WERI-Rb-1 (cell line): ENCODE measurements around the gene SLC25A1.

Source experiments
- DNase-seq: peaks from one replicate; pipeline ENCODE4 v3.0.0-alpha.2; 2020
- H3K27ac ChIP-seq: fragments of 250-450 bp; sonication (Bioruptor Pico); 2 replicates; pipeline ENCODE4 v1.5.1; 2020; ENCODE audit warnings: mild to moderate bottlenecking, moderate library complexity
- H3K27me3 ChIP-seq: fragments of 250-450 bp; sonication (Bioruptor Pico); 2 replicates; pipeline ENCODE4 v1.5.1; 2021; ENCODE audit warnings: mild to moderate bottlenecking, low read depth, moderate library complexity; ENCODE audit not compliant: insufficient read depth, severe bottlenecking
- H3K36me3 ChIP-seq: fragments of 250-450 bp; sonication (Bioruptor Pico); 2 replicates; pipeline ENCODE4 v1.5.1; 2020; ENCODE audit warnings: mild to moderate bottlenecking, moderate library complexity
- H3K4me3 ChIP-seq: 2 replicates; pipeline ENCODE4 v1.5.1; 2011; ENCODE audit warnings: low read depth, mild to moderate bottlenecking, control low read depth, low read length
- H3K9me3 ChIP-seq: fragments of 250-450 bp; sonication (Bioruptor Pico); 2 replicates; pipeline ENCODE4 v1.5.1; 2021; ENCODE audit warnings: mild to moderate bottlenecking, moderate library complexity; ENCODE audit not compliant: severe bottlenecking
- TF ChIP-seq, protein P1 (sequence below): IDR thresholded peaks from 2 replicates; pipeline ENCODE4 v1.5.1; 2011; ENCODE audit warnings: low read depth, mild to moderate bottlenecking, control low read depth, inconsistent platforms, low read length

Gene SLC25A1

DNA sequence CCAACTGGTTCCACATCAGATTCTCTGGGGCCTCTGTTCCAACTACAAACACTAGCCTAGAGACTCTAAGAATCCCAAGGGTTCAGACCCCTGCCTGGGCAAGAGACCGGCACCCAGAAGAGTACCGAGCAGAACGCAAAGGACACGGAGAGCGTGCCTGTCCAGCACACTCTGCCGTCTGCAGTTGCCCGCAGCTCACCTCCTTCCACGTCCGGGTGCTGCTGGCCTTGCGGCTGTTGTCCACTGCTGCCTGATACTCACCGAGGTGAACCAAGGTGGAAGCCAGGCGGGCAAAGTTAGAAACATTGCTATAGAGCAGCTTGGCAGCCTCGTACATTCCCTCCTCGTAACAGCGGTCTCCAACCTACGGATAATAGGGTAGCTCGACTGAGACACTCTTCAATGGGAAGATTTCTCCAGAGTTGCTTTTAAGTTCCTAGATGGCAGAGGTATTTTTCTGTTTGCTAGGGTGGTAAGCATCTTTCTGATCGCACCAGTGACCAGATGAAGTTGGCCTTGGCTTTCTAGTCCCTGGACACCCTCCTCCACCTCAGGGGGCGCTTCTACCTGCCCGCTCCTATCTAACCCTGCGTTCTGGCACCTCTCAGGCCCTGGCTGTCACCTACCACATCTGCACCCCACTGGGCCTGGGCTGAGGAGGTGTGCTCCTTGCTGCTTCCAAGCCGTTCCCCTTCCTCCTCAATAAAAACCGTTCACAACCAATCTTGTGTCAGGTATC lies 22.8 kb upstream of the SLC25A1 start:
- H3K36me3 ChIP-seq = no peaks in the 10 kb centered on the region
- DNase-seq = no peak
- H3K4me3 ChIP-seq = no peak overlapping the region
- H3K27ac ChIP-seq = no peak overlapping the region
- H3K27me3 ChIP-seq = no peaks in the 10 kb centered on the region
- TF ChIP-seq, protein P1, sequence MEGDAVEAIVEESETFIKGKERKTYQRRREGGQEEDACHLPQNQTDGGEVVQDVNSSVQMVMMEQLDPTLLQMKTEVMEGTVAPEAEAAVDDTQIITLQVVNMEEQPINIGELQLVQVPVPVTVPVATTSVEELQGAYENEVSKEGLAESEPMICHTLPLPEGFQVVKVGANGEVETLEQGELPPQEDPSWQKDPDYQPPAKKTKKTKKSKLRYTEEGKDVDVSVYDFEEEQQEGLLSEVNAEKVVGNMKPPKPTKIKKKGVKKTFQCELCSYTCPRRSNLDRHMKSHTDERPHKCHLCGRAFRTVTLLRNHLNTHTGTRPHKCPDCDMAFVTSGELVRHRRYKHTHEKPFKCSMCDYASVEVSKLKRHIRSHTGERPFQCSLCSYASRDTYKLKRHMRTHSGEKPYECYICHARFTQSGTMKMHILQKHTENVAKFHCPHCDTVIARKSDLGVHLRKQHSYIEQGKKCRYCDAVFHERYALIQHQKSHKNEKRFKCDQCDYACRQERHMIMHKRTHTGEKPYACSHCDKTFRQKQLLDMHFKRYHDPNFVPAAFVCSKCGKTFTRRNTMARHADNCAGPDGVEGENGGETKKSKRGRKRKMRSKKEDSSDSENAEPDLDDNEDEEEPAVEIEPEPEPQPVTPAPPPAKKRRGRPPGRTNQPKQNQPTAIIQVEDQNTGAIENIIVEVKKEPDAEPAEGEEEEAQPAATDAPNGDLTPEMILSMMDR = no peak
- no peaks in the 10 kb centered on the region for H3K9me3 ChIP-seq

DNA sequence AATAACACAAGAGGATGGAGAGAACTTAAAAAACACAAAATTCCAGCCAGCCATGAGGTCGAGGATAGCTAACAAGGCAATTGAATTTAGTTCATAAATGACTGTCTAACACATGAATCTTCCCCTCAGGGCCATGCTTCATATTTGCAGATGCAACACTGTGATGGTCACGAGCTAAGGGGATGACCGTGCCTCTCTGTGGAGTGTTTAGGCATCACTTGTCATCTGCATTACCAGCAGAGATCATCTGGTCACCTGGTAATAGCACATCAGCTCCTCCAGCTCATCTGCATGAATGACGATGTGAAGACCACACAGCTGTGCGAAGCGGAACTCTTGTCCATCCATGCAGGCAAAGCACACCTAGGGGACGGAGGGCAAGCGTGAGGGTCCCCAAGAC lies 20.9 kb upstream of the SLC25A1 start:
- no peak for DNase-seq
- Histone ChIP-seq H3K27me3 (no peaks in the 10 kb centered on the region), H3K27ac (no peak overlapping the region), H3K36me3 (no peaks in the 10 kb centered on the region), H3K4me3 (no peak overlapping the region), H3K9me3 (no peaks in the 10 kb centered on the region)
- TF ChIP-seq, protein P1 = no peak

DNA sequence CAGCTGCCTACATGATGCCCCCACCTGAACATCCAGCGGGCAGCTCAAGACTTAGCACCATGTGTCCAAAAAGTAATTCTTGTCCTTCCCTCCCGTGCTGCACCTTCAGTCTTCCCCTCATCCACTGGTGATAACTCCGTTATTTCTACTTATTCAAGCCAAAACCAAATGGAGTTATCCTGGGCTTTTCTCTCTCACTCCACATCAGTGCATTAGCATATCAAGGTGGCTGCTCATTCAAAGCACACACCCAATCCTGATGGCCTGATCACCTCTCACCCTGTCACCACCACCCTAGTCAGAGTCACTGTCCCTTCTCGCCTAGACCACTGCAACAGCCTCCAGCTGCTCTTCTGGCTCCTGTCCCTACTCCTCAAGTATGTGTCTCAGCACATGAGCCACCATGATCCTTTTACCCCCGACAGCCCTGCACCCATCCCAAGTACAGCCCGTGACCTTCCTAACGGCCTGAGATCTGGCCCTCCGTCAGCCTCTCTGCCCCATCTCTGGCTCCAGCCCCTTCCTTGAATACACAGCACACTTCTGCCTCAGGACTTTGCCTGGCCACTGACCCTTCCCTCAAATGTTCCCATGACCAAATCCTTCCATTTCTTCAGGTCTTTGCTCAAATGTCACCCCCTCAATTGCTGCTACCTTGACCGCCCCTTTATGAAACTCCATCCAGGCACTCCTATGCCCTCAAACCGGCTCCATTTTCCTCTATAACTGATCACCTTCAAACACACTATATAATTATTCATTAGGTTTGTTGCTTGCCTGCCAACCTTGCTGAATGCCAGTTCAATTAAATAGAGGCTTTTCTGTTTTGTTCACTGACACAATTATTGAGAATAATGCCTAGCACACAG lies 19.7 kb upstream of the SLC25A1 start:
- TF ChIP-seq, protein P1 = no peak
- no peaks in the 10 kb centered on the region for H3K27me3 ChIP-seq
- no peak for DNase-seq
- H3K27ac ChIP-seq = no peak overlapping the region
- H3K9me3 ChIP-seq = no peaks in the 10 kb centered on the region
- H3K4me3 ChIP-seq = no peak overlapping the region
- peaks cover 6% of the 10 kb centered on the region; the same call in 1 of the 2 replicates for H3K36me3 ChIP-seq

DNA sequence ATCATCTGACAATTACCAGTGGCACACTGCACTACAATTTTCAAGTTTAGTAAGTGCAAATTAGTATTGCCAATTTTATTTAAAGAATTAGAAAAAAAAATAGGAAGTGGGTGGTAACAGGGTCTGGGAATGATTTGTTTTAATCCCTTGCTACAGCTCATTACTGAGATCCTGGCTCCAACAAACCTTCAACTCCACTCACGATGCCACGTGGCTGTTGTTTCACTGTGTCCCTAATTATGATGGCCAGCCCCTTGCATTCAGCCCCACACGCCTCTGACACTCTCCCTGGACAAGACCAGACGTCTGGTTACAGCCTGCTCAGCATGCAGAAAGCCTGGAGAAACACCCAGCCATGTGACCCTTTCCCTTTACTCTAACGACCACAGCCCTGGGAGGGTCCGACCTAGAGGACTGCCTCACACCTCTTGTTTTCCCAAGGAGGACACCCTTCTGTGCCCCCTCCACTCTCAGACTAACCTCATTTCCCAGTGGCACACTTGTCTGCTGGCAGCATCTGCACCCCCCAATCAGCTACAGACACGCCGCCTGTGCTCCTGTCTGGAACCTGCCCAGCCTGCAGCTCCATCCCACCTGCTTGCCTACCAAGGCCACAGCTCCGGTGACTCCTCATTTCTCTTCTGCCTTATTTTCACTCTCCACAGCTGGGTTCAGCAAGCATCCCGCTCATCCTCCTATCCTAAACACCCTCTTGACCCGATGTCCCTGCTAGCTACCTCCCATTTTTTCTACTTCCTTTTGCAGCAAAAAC lies 18.5 kb upstream of the SLC25A1 start:
- peaks cover 6% of the 10 kb centered on the region; the same call in 1 of the 2 replicates for H3K36me3 ChIP-seq
- H3K9me3 ChIP-seq = no peaks in the 10 kb centered on the region
- TF ChIP-seq, protein P1 = no peak
- no peak for DNase-seq
- no peaks in the 10 kb centered on the region for H3K27me3 ChIP-seq
- no peak overlapping the region for H3K27ac ChIP-seq
- H3K4me3 ChIP-seq = no peak overlapping the region

DNA sequence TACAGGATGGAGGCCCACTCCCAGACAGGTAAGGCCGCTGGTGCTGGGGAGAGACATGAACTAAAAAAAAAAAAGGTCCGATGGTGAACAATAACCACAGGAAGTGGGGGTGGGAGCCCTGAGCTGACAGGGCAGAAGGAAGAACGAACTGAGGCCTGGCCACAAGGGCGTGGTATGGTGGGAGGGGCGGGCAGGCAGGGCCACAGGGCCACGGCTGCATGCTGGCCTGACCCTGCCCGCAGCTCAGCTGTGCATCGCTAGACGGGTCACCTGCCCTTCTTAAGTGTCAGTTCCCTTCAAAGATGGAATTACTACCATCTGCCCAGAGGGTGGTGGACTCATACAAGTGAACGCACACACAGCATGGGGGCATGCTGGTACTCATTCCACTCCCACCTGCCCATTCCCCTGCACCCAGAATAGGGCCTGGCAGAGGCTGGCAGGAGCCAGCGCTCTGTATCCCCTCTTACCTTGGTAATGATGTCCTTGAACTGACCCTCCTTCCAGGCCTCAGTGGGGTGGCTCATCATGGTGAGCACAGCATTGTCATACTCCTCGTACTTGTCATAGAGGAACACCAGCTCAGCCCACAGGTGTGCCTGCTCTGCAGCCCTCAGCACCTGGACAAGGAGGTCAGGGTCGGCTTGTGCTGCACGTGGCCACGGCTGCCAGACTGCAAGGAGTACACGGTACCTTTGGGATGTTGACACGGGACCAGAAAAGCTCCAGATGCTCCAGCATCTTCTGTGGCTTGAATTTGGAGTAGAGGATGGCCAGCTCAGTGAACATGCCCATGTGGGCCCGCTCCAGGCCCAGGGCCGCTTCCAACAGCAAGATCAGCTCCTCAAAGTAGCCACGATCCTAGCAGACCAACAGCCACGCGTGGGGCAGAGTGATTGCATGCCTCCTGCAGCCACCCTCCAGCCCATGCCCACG lies 17.5 kb upstream of the SLC25A1 start:
- TF ChIP-seq, protein P1 = no peak
- no peak overlapping the region for H3K4me3 ChIP-seq
- H3K27me3 ChIP-seq = no peaks in the 10 kb centered on the region
- no peak for DNase-seq
- no peaks in the 10 kb centered on the region for H3K9me3 ChIP-seq
- H3K27ac ChIP-seq = no peak overlapping the region
- H3K36me3 ChIP-seq = peaks cover 6% of the 10 kb centered on the region; the same call in 1 of the 2 replicates
